Measurements from ENCODE around the gene COL6A3.

The COL6A3 gene, protein sequence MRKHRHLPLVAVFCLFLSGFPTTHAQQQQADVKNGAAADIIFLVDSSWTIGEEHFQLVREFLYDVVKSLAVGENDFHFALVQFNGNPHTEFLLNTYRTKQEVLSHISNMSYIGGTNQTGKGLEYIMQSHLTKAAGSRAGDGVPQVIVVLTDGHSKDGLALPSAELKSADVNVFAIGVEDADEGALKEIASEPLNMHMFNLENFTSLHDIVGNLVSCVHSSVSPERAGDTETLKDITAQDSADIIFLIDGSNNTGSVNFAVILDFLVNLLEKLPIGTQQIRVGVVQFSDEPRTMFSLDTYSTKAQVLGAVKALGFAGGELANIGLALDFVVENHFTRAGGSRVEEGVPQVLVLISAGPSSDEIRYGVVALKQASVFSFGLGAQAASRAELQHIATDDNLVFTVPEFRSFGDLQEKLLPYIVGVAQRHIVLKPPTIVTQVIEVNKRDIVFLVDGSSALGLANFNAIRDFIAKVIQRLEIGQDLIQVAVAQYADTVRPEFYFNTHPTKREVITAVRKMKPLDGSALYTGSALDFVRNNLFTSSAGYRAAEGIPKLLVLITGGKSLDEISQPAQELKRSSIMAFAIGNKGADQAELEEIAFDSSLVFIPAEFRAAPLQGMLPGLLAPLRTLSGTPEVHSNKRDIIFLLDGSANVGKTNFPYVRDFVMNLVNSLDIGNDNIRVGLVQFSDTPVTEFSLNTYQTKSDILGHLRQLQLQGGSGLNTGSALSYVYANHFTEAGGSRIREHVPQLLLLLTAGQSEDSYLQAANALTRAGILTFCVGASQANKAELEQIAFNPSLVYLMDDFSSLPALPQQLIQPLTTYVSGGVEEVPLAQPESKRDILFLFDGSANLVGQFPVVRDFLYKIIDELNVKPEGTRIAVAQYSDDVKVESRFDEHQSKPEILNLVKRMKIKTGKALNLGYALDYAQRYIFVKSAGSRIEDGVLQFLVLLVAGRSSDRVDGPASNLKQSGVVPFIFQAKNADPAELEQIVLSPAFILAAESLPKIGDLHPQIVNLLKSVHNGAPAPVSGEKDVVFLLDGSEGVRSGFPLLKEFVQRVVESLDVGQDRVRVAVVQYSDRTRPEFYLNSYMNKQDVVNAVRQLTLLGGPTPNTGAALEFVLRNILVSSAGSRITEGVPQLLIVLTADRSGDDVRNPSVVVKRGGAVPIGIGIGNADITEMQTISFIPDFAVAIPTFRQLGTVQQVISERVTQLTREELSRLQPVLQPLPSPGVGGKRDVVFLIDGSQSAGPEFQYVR (N-terminal part only)

GRCh38 chr2:237413777-237414661, at the start of gene COL6A3:
Gene COL6A3 (minus strand): TSS chr2:237414164. CDS start chr2:237396817, 17,347 bp downstream.
- H3K4me3 Mint-ChIP-seq = no peak within 1 kb of the TSS
- H3K27me3 Mint-ChIP-seq = peaks cover 52 to 71% of the 10 kb centered on the region in 2 donors
- DNase-seq (no peak), ATAC-seq (replicated peaks) (no peak)
- no peak within 1 kb of the TSS for H3K27ac Mint-ChIP-seq
- H3K9me3 Mint-ChIP-seq = no peaks in the 10 kb centered on the region
- H3K4me1 Mint-ChIP-seq = no peaks in the 10 kb centered on the region
- no peaks in the 10 kb centered on the region for H3K36me3 Mint-ChIP-seq

GRCh38 chr2:237459741-237460174, 45.8 kb upstream of the COL6A3 start:
- Mint-ChIP-seq H3K27me3 (peaks cover 25 to 37% of the 10 kb centered on the region in 2 donors), H3K4me1 (peaks cover 15 to 23% of the 10 kb centered on the region in 2 donors), H3K4me3 (no peak overlapping the region), H3K27ac (no peak overlapping the region), H3K9me3 (peaks cover 3 to 8% of the 10 kb centered on the region in 2 donors), H3K36me3 (no peaks in the 10 kb centered on the region)
- DNase-seq (no peak), ATAC-seq (replicated peaks) (no peak)

- Mint-ChIP-seq H3K27ac (no peak overlapping the region), H3K4me3 (no peak overlapping the region), H3K27me3 (peaks cover 25 to 37% of the 10 kb centered on the region in 2 donors), H3K36me3 (no peaks in the 10 kb centered on the region), H3K9me3 (peaks cover 3 to 8% of the 10 kb centered on the region in 2 donors), H3K4me1 (peaks cover 15 to 23% of the 10 kb centered on the region in 2 donors)
- DNase-seq (no peak), ATAC-seq (replicated peaks) (no peak)
Observed at GRCh38 chr2:237459226-237459625, 45.3 kb upstream of the COL6A3 start.

- peaks cover 0 to under 1% of the 10 kb centered on the region in 2 donors for H3K36me3 Mint-ChIP-seq
- ATAC-seq (replicated peaks) = no peak
Observed at GRCh38 chr2:237458519-237458918, 44.6 kb upstream of the COL6A3 start.

GRCh38 chr2:237457388-237457941, 43.5 kb upstream of the COL6A3 start:
- Mint-ChIP-seq H3K4me1 (peaks cover 15 to 23% of the 10 kb centered on the region in 2 donors), H3K4me3 (no peak overlapping the region), H3K27me3 (peaks cover 25 to 39% of the 10 kb centered on the region in 2 donors), H3K36me3 (peaks cover 0 to 1% of the 10 kb centered on the region in 2 donors), H3K27ac (peak overlapping the region; percentile 15), H3K9me3 (peaks cover 2 to 8% of the 10 kb centered on the region in 2 donors)
- no peak for ATAC-seq (replicated peaks)
- DNase-seq = no peak

More at GRCh38 chr2:237458519-237458918, 44.6 kb upstream of the COL6A3 start:
- H3K4me3 Mint-ChIP-seq = no peak overlapping the region
- peaks cover 25 to 37% of the 10 kb centered on the region in 2 donors for H3K27me3 Mint-ChIP-seq
- peaks cover 3 to 8% of the 10 kb centered on the region in 2 donors for H3K9me3 Mint-ChIP-seq
- H3K4me1 Mint-ChIP-seq = peaks cover 15 to 23% of the 10 kb centered on the region in 2 donors
- DNase-seq = no peak
- H3K27ac Mint-ChIP-seq = no peak overlapping the region

- Mint-ChIP-seq H3K36me3 (peaks cover 0 to 1% of the 10 kb centered on the region in 2 donors), H3K27ac (no peak overlapping the region)
Observed at GRCh38 chr2:237456200-237456843, 42.4 kb upstream of the COL6A3 start.

DNA sequence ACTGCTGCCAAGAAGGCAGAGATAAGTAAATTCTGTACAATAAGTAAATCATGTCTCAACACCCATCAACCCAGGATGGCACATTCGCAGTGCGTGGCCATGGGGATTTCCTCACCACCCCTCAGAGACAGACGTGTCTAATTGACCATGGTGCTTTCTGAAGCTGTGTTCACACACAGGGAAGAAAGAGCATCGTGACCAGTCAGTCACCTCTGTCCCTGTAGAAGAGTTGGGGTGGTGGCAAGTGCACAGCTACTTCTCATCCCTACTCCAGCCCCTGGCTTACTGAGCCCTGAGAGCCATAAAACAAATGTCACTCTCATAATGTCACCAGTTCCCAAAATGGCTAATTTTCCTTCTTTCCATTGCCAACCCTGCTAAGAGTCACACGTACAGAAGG, 41.8 kb upstream of the COL6A3 start:
- no peak overlapping the region for H3K4me3 Mint-ChIP-seq
- peaks cover 0 to 1% of the 10 kb centered on the region in 2 donors for H3K36me3 Mint-ChIP-seq
- no peak overlapping the region for H3K27ac Mint-ChIP-seq
- DNase-seq (peak; percentile 16), ATAC-seq (replicated peaks) (peak; percentile 77 to 79)
- H3K4me1 Mint-ChIP-seq = peaks cover 15 to 23% of the 10 kb centered on the region in 2 donors
- peaks cover 19 to 42% of the 10 kb centered on the region in 2 donors for H3K27me3 Mint-ChIP-seq
- peaks cover 2 to 8% of the 10 kb centered on the region in 2 donors for H3K9me3 Mint-ChIP-seq

More at GRCh38 chr2:237456200-237456843, 42.4 kb upstream of the COL6A3 start:
- DNase-seq = no peak
- Mint-ChIP-seq H3K27me3 (peaks cover 23 to 42% of the 10 kb centered on the region in 2 donors), H3K4me1 (peaks cover 15 to 23% of the 10 kb centered on the region in 2 donors), H3K9me3 (peaks cover 2 to 8% of the 10 kb centered on the region in 2 donors), H3K4me3 (no peak overlapping the region)
- ATAC-seq (replicated peaks) = peak; percentile 45 to 63

- DNase-seq (no peak), ATAC-seq (replicated peaks) (no peak)
- Mint-ChIP-seq H3K4me3 (no peak overlapping the region), H3K9me3 (peaks cover 2 to 8% of the 10 kb centered on the region in 2 donors), H3K36me3 (peaks cover 0 to 1% of the 10 kb centered on the region in 2 donors), H3K4me1 (peaks cover 13 to 29% of the 10 kb centered on the region in 2 donors), H3K27ac (no peak overlapping the region), H3K27me3 (peaks cover 22 to 25% of the 10 kb centered on the region in 2 donors)
Observed at GRCh38 chr2:237453671-237454070, 39.7 kb upstream of the COL6A3 start.

DNA sequence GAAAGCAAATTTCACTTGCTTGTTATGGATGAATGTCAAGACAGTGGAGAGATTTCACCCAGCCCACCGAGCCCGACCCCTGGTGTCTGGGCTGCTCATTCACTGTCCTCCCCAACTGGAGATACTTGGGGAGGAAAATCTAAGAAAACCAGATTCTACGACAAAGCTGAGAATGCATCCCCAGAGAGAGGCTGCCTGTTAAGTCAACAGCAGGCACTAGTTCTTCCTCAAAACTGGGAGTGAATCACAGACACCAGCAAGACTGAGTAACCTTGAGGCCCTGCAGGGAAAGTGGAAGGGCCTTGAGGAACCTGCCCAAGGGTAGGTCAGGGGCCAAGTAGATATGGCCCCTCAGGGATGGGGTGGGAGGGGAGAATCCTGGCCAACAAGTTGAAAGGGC, 38.9 kb upstream of the COL6A3 start:
- no peak overlapping the region for H3K27ac Mint-ChIP-seq
- H3K36me3 Mint-ChIP-seq = peaks cover 0 to 1% of the 10 kb centered on the region in 2 donors
- H3K4me3 Mint-ChIP-seq = no peak overlapping the region
- DNase-seq = no peak
- ATAC-seq (replicated peaks) = no peak
- peaks cover 20 to 24% of the 10 kb centered on the region in 2 donors for H3K27me3 Mint-ChIP-seq
- H3K4me1 Mint-ChIP-seq = peaks cover 13 to 29% of the 10 kb centered on the region in 2 donors
- H3K9me3 Mint-ChIP-seq = peaks cover 0 to 5% of the 10 kb centered on the region in 2 donors

DNA sequence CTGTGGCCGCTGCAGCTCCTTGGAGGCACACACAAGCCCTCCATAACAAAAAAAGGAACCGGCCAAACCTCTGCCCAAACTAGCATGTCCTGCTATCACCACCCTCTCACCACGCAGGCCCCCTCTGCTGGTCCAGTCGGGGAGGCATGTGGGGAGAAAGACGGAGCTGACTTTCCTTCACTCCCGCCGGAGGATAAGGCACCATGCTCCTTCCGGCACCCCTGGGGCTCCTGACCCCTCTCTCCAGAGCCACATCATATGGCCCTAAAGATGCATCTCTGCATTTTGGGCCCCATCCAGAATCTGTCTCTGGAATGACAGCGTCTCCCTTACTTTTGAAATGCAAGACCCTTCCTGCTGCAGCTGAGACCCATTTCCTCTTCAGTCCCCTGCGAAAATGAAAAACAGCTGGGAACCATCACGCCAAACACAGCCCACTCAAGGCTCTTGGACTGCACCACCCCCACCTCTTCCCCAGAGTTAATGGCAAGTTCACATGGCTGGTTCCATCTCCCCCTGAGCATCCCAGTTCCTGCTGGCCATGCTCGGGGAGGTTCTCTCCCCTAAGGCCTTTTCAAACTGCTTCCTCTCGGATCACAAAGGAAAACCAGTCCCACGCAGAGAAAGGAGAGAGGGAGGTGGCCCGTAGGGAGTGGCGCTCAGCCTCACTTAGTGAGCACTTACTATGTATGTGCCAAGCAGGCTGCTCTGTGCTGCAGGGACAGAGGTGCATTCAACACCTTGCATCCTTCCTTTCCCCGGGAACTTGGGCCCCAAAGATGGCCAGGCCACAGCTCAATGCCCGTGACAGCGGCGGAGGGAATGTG, 37.9 kb upstream of the COL6A3 start:
- ATAC-seq (replicated peaks) (no peak), DNase-seq (no peak)
- H3K9me3 Mint-ChIP-seq = no peaks in the 10 kb centered on the region
- H3K27me3 Mint-ChIP-seq = peaks cover 11 to 15% of the 10 kb centered on the region in 2 donors
- peaks cover 0 to 1% of the 10 kb centered on the region in 2 donors for H3K36me3 Mint-ChIP-seq
- H3K27ac Mint-ChIP-seq = no peak overlapping the region
- H3K4me3 Mint-ChIP-seq = no peak overlapping the region
- peaks cover 13 to 28% of the 10 kb centered on the region in 2 donors for H3K4me1 Mint-ChIP-seq

DNA sequence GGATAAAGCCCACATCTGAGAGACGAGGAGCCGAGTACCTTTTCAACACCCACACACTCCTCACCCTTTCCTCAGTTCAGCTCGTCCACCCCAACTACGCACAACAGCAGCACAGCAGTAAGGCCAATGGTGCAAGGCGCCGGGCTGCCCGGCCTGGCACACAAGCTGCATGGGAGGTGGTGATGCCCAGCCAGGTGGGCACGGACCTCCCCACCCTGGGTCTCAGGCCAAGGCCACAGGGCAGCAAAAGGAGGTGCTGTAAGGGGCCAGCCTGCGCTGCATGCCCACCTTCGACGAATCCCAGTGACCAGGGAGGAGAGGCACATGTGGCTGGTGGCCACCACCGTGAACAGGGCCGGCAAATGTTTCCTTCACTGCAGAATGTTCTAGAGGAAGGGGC, 36.6 kb upstream of the COL6A3 start:
- H3K27ac Mint-ChIP-seq = no peak overlapping the region
- peaks cover 11 to 15% of the 10 kb centered on the region in 2 donors for H3K27me3 Mint-ChIP-seq
- peaks cover 0 to 1% of the 10 kb centered on the region in 2 donors for H3K36me3 Mint-ChIP-seq
- DNase-seq (no peak), ATAC-seq (replicated peaks) (no peak)
- H3K4me1 Mint-ChIP-seq = peaks cover 4 to 15% of the 10 kb centered on the region in 2 donors
- no peak overlapping the region for H3K4me3 Mint-ChIP-seq
- no peaks in the 10 kb centered on the region for H3K9me3 Mint-ChIP-seq
